Liver (tissue), 9 donors: ENCODE results near the gene BUD13. TPM values are rescaled to one million over a fixed set of nuclear protein-coding genes. Genes with fewer than 3 reads are reported as not detected.

Experiments
- DNase-seq: peaks from one replicate; pipeline ENCODE4 v3.0.0-alpha.2; 2017; ENCODE audit warnings: low spot score
- H3K27ac ChIP-seq, 2 donors: one replicate each; pipeline ENCODE4 v1.7.0; 2013; ENCODE audit warnings: inconsistent platforms in 2 of 2, low read length in 2 of 2, control low read depth in 1 of 2, low read depth in 1 of 2, mild to moderate bottlenecking in 1 of 2
- H3K27me3 ChIP-seq, 4 donors: one replicate each; pipeline versions ENCODE4 v1.6.1 to v1.7.0; 2013; ENCODE audit warnings: low read length in 3 of 4, inconsistent platforms in 1 of 4, mild to moderate bottlenecking in 1 of 4, moderate library complexity in 1 of 4; ENCODE audit not compliant: control insufficient read depth in 4 of 4, insufficient read depth in 4 of 4
- H3K36me3 ChIP-seq, 4 donors: one replicate each; pipeline versions ENCODE4 v1.6.1 to v1.7.0; 2013; ENCODE audit warnings: low read length in 3 of 4, mild to moderate bottlenecking in 3 of 4, low read depth in 1 of 4, moderate library complexity in 1 of 4; ENCODE audit not compliant: control insufficient read depth in 4 of 4, insufficient read depth in 3 of 4
- H3K4me1 ChIP-seq, 4 donors: one replicate each; pipeline versions ENCODE4 v1.6.1 to v1.7.0; 2013; ENCODE audit warnings: low read length in 3 of 4, mild to moderate bottlenecking in 3 of 4, moderate library complexity in 1 of 4; ENCODE audit not compliant: control insufficient read depth in 4 of 4, insufficient read depth in 4 of 4
- H3K4me3 ChIP-seq, 3 donors: one replicate each; pipeline versions ENCODE4 v1.6.1 to v1.7.0; 2013; ENCODE audit warnings: low read length in 3 of 3, control low read depth in 1 of 3, low read depth in 1 of 3, mild to moderate bottlenecking in 1 of 3
- H3K9ac ChIP-seq, 2 donors: one replicate each; pipeline ENCODE4 v1.7.0; 2013; ENCODE audit warnings: low read length in 2 of 2, mild to moderate bottlenecking in 2 of 2, moderate library complexity in 2 of 2, control low read depth in 1 of 2, low read depth in 1 of 2
- H3K9me3 ChIP-seq, 4 donors: one replicate each; pipeline versions ENCODE4 v1.6.1 to v1.7.0; 2013; ENCODE audit warnings: low read length in 3 of 4; ENCODE audit not compliant: control insufficient read depth in 4 of 4
- ATF3 ChIP-seq: IDR thresholded peaks from 2 replicates; pipeline ENCODE4 v1.6.1; 2016; ENCODE audit warnings: antibody characterized with exemption
- CTCF ChIP-seq: fragments of 150-350 bp; IDR thresholded peaks from 2 replicates; pipeline ENCODE4 v1.5.1; 2017; ENCODE audit warnings: improper control_type of control experiment, low read depth, low read length; ENCODE audit not compliant: missing input control
- EGR1 ChIP-seq, 2 donors: IDR thresholded peaks; 2 replicates each; pipeline ENCODE4 v1.6.1; 2016 to 2018; ENCODE audit warnings: antibody characterized with exemption in 2 of 2, low read depth in 2 of 2
- FOXA1 ChIP-seq: IDR thresholded peaks from 2 replicates; pipeline ENCODE4 v1.6.1; 2016; ENCODE audit warnings: antibody characterized with exemption
- FOXA2 ChIP-seq: IDR thresholded peaks from 2 replicates; pipeline ENCODE4 v1.6.1; 2016; ENCODE audit warnings: antibody characterized with exemption
- HNF4A ChIP-seq, 2 donors: conservative IDR thresholded peaks; 2 replicates each; pipeline ENCODE4 v1.6.1; 2016; ENCODE audit warnings: antibody characterized with exemption in 2 of 2, mild to moderate bottlenecking in 2 of 2
- JUND ChIP-seq, 2 donors: IDR thresholded peaks; 2 replicates each; pipeline ENCODE4 v1.6.1; 2016; ENCODE audit warnings: antibody characterized with exemption in 2 of 2
- NR2F2 ChIP-seq: IDR thresholded peaks from 2 replicates; pipeline ENCODE4 v1.6.1; 2016; ENCODE audit warnings: antibody characterized with exemption
- REST ChIP-seq: IDR thresholded peaks from 2 replicates; pipeline ENCODE4 v1.6.1; 2016; ENCODE audit warnings: antibody characterized with exemption, mild to moderate bottlenecking
- RXRA ChIP-seq, 2 donors: IDR thresholded peaks; 2 replicates each; pipeline ENCODE4 v1.6.1; 2017 to 2018; ENCODE audit warnings: antibody characterized with exemption in 2 of 2, mild to moderate bottlenecking in 1 of 2
- TAF1 ChIP-seq: conservative IDR thresholded peaks from 2 replicates; pipeline ENCODE4 v1.6.1; 2016; ENCODE audit warnings: antibody characterized with exemption, mild to moderate bottlenecking
- YY1 ChIP-seq: IDR thresholded peaks from 2 replicates; pipeline ENCODE4 v1.6.1; 2016; ENCODE audit warnings: antibody characterized with exemption, mild to moderate bottlenecking
- WGBS: extraction: QIAGEN DNeasy Blood & Tissue Kit; methylation state at CpG from one replicate; pipeline ENCODE4 v1.1.7; 2013; 5-methylcytosine and 5-hydroxymethylcytosine counted together
- polyA plus RNA-seq, 2 donors: library from polyadenylated mRNA; stranded (reverse) in 1 of 2; unstranded in 1 of 2; fragments of 200-250 nt in 1 of 2; fragments of >200 nt in 1 of 2; fragmentation: Nextera tagmentation in 1 of 2; extraction: Ambion mirVana in 1 of 2; gene quantifications; one replicate each; pipeline versions ENCODE4 v1.2.1 to v1.2.3, GENCODE V29; 2013 to 2015
- total RNA-seq, 2 donors: library from RNA; depleted of rRNA; stranded (reverse); fragments of >200 nt; gene quantifications; one replicate each; pipeline ENCODE4 v1.2.3, GENCODE V29; 2014
- donor health status: healthy.
- donor health status: healthy.
- donor health status: healthy.
- donor health status: healthy.
- donor health status: healthy.

The BUD13 gene
- total and polyA plus RNA-seq, 4 donors = 3.9 to 7.4 (median 5.1) TPM

- TF ChIP-seq EGR1 (IDR thresholded peaks at IDR 0.05; ENCODE audit: low read depth in 2 of 2) (no peak), CTCF (no peak)
- no peak for DNase-seq
Measured at GRCh38 chr11:116793772-116794097, 20.9 kb upstream of the BUD13 start.

GRCh38 chr11:116792869-116793771, 20.3 kb upstream of the BUD13 start:
- Histone ChIP-seq H3K9me3 (no peaks in the 10 kb centered on the region), H3K4me3 (peak overlapping the region in 1 of 3 donors; percentile 0), H3K27ac (peak overlapping the region; percentile 73 to 84), H3K27me3 (no peaks in the 10 kb centered on the region), H3K36me3 (peaks cover 0 to 2% (median 0%) of the 10 kb centered on the region in 4 donors), H3K4me1 (peaks cover 4 to 59% (median 49%) of the 10 kb centered on the region in 4 donors), H3K9ac (peak overlapping the region in 1 of 2 donors; percentile 15)
- DNase-seq = no peak
- TF ChIP-seq NR2F2 (no peak), TAF1 (no peak), FOXA2 (no peak), ATF3 (no peak), FOXA1 (no peak), YY1 (no peak), REST (no peak), JUND (IDR thresholded peaks at IDR 0.05) (no peak), HNF4A (conservative IDR thresholded peaks at IDR 0.05) (no peak), RXRA (IDR thresholded peaks at IDR 0.05) (no peak)
- 57% methylated on average over 8 of the region's 8 CpGs for WGBS

More at GRCh38 chr11:116793772-116794097, 20.9 kb upstream of the BUD13 start:
- H3K9ac ChIP-seq = no peak overlapping the region
- H3K36me3 ChIP-seq = peaks cover 0 to 2% (median 0%) of the 10 kb centered on the region in 4 donors
- H3K27ac ChIP-seq = no peak overlapping the region
- H3K9me3 ChIP-seq = no peaks in the 10 kb centered on the region
- no peak overlapping the region for H3K4me3 ChIP-seq
- no peaks in the 10 kb centered on the region for H3K27me3 ChIP-seq
- 96% methylated on average over 1 of the region's 1 CpG for WGBS
- peaks cover 5 to 57% (median 44%) of the 10 kb centered on the region in 4 donors for H3K4me1 ChIP-seq
